CD4-positive, alpha-beta T cell treated with Interleukin-2 at 100 ng/mL for 4 hours (primary cell): ENCODE data around the gene TGFBR3L.

ENCODE experiments used
- DNase-seq: peaks from one replicate; pipeline ENCODE4 v3.0.0-alpha.2; 2020; ENCODE audit warnings: low spot score

Gene TGFBR3L

GRCh38 chr19:7904074-7905020, 10.3 kb upstream of the TGFBR3L start:
- DNase-seq: peak; percentile 61

DNA sequence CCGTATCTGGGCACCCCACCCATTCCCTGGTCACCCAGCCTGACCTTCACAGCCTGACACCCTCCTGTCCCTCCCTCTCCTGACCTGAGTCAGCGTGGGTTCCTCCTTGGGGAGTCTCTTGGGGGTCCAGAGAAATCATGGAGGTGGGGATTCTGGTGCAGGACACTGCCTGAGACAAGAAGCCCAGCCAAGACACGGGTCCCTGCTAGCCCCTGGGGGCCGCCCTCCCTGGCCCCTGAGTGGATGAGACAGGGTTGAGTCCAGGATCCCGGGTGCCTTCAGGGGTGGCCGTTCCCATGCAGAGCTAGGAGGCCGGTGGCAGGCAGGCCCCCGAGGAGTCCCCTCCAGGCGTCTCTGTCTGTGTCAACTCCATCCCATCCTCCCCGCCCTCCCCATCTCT, 9.4 kb upstream of the TGFBR3L start:
- no peak for DNase-seq

GRCh38 chr19:7905859-7906258, 8.8 kb upstream of the TGFBR3L start:
- no peak for DNase-seq

- no peak for DNase-seq
These were observed 7.5 kb upstream of the TGFBR3L start for GRCh38 chr19:7907122-7907521.

DNA sequence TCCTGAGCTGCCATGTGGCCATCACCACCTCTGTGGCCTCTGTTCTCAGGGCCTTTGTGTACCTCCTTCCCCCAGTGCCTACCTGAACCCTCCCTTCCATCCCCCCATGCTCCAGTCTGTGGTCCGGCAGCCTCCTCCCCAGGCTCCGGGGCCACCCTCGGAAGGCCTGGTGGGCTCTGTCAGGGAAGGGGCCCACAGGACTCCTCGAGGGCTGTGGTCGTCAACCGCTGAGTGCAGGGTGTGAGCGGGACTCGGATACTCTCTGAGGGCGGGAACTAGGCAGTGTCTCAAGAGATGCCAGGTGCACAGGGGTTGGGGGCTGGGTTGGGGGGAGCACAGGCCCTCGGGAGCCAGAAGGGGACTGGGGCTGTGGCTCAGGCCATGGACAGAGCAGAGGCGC, 7.1 kb upstream of the TGFBR3L start:
- no peak for DNase-seq

GRCh38 chr19:7908078-7908699, 6.4 kb upstream of the TGFBR3L start:
- no peak for DNase-seq

DNA sequence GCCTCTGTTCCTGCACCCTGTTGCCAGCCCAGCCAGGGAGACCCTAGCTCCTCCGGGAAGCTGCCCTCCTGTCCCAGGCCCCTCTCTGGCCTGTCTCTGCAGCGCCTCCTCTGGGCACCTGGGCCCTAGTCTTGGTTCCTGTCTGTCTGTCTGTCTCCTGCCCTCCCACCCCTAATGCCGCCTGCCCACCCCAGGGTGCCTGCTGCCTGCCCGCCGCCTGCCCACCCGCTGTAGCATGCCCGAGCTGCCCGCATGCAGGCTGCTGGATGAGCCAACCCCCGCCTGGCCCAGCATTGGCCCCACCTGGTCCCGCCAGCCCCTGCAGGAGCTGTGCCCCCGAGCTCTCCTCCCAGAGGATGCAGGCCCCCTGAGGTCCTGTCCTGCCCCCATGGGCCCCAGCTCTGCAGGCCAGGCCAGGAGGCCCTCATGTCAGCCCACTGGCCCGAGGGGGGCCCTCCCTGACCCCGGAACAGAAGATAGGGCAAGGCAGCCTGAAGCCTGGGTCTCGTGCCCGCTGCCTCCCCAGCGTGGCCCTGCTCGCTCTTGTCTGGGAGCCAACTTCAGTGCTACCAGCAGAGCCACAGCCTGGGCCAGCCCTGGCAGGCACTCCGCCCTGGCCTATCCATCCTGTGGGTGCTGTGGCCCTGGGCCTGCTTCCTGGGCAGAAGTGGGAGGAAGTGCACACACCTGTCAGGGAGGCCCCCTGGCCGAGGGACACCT, 5.7 kb upstream of the TGFBR3L start:
- DNase-seq: no peak

GRCh38 chr19:7909471-7910067, 5.1 kb upstream of the TGFBR3L start:
- no peak for DNase-seq

- DNase-seq: no peak
These were observed 4.1 kb upstream of the TGFBR3L start for GRCh38 chr19:7910321-7911161.

DNA sequence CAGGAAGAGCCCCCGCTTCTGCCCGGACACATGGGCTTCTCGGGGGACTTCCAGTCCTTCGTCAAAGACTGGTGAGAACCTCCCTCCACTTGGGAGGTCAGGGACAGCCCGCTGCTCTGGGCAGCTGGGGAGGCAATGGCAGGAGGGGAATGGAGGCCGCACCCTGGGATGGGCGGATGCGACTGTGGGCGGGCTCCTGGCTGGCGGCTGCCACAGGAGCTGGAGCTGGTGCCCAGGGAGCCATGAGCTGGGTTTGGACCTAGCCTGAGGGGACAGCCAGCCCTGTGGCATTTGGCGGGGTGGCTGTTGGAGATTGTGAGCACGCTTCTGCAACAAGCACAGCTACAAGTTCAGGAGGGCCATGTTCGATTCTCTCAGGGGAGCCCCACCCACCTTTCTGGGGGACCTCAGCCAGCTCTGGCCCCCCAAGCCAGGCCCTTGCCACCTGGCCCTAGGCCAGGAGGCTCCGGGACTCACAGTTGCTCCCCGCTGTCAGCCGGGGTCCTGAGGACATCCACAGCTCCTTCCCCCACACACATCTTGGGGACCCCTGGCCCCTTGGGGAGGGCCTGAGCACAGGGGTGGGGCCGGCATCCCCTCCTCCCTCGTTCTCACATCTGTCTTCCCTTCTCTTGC, 3.0 kb upstream of the TGFBR3L start:
- DNase-seq: no peak

DNA sequence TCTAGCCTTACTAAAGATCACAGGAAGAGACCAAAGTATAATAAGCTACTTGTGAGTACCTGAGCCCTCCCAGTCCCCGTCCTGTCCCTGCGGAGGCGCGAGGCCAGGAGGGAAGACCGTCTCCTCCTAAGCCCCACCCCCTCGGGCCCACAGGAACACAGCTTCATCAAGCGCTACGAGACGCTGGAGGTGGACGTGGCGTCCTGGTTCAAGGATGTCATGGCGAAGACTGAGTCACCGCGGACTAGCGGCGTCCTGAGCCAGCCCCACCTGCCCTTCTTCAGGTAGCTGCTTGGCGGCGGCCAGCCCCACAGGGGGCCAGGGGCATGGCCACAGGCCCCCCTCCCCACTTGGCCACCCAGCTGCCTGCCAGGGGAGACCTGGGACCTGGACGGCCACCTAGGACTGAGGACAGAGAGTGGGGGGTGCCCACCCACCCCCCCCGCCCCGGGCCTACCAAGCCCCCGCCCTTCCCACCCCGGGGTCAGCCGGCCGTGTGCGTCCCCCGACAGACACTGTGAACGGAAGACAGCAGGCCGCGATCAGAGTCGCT, 2.4 kb upstream of the TGFBR3L start:
- no peak for DNase-seq

- no peak for DNase-seq
These were observed 1.7 kb upstream of the TGFBR3L start for GRCh38 chr19:7912697-7913564.

DNA sequence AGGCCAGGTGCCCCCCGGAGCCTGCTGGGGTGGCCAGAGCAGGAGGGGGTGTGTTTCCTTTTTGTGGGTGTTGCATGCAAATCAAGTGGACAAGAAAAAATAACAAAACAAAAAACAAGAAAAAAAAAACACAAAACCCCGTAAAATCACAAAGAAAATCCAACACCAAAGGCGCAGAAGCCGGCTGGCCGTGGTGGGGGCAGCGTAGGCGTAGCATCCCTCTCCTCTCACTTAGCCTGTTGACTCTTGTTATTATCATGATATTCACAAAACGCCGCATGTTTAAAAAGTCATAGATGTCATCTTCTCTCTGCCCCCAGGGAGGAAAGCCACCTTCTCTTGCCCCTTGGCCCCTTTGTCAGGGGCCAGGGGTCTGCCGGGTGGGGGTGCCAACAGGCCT, 978 bp upstream of the TGFBR3L start:
- DNase-seq: no peak

DNA sequence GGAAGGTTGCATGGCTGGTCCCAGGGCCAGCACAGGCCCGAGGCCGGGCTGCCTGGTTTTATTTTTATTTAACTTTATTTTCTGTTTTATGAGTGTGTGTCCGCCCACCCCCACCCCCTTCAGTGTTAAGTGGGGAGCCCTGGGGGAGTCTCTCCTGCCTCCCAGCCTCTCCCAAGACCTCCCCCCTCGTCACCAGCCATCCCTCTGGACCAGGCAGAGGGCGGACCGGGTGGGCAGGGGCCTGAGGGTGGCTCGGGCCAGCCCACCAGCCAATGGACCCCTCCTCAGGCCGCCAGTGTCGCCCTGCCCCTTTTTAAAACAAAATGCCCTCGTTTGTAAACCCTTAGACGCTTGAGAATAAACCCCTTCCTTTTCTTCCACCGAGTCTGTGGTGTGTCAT, 531 bp upstream of the TGFBR3L start:
- no peak for DNase-seq

- DNase-seq: no peak
These were observed 846 bp downstream of the TGFBR3L start for GRCh38 chr19:7915250-7916102.

GRCh38 chr19:7916103-7916954, 1.7 kb downstream of the TGFBR3L start:
- peak; percentile 33 for DNase-seq

DNA sequence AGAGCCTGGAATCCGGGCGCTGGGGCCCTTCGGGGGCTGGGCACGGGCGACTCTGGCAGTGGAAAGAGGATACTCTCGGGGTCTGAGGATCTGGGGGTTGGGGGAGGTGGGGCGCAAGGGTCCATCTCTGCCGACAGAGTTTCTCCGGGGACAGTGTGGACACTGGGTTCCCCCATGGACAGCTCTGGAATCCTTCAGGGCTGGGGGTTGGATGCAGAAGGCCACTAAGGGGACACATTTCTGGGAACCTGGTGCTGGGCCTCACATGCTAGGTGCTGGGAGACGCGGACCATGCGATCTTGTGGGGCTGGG, 2.3 kb downstream of the TGFBR3L start:
- no peak for DNase-seq
